Measurements from ENCODE around the gene TRIM15.
A peak's percentile ranks its signal among the peaks of the same experiment; 100 is the strongest.
"Not testable (repeated sequence)": the region's sequence is repeated elsewhere in the genome, so short reads cannot be mapped to it uniquely, and the experiment has no call there.

Gene TRIM15

GRCh38 chr6:30165238-30165637 is 1.9 kb downstream of the TRIM15 start:
- not testable (repeated sequence) for H3K36me3 Mint-ChIP-seq; H3K27ac Mint-ChIP-seq; H3K4me3 Mint-ChIP-seq; H3K9me3 Mint-ChIP-seq (ENCODE audit: low read depth)
- peaks cover 12% of the 10 kb centered on the region for H3K27me3 Mint-ChIP-seq
- peaks cover 21% of the 10 kb centered on the region for H3K4me1 Mint-ChIP-seq (ENCODE audit: low read depth)

DNA sequence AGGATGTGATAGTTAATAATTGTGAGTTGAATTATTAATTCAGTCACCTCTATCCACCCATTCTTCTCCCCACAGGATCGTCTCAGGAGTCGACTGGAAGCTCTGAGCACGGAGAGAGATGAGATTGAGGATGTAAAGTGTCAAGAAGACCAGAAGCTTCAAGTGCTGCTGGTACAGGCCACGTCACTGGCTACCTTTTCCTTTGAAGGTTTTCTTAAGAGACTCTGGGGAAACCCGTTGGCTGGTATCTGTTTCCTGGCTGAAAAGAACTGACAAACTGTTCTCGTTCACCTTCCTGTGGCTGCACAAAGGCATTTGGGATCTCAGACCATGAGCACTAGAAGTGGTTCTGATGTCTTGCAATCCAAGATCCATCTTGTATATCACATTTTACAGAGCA is 3.8 kb downstream of the TRIM15 start:
- Mint-ChIP-seq H3K9me3 (ENCODE audit: low read depth) (no peaks in the 10 kb centered on the region), H3K27ac (no peak overlapping the region), H3K27me3 (peaks cover 19% of the 10 kb centered on the region), H3K4me3 (no peak overlapping the region), H3K36me3 (no peaks in the 10 kb centered on the region), H3K4me1 (ENCODE audit: low read depth) (peaks cover 24% of the 10 kb centered on the region)

GRCh38 chr6:30168741-30169140 is 5.4 kb downstream of the TRIM15 start:
- Mint-ChIP-seq H3K4me1 (ENCODE audit: low read depth) (peaks cover 17% of the 10 kb centered on the region), H3K9me3 (ENCODE audit: low read depth) (no peaks in the 10 kb centered on the region), H3K27ac (no peak overlapping the region), H3K27me3 (peaks cover 26% of the 10 kb centered on the region), H3K4me3 (no peak overlapping the region), H3K36me3 (no peaks in the 10 kb centered on the region)

DNA sequence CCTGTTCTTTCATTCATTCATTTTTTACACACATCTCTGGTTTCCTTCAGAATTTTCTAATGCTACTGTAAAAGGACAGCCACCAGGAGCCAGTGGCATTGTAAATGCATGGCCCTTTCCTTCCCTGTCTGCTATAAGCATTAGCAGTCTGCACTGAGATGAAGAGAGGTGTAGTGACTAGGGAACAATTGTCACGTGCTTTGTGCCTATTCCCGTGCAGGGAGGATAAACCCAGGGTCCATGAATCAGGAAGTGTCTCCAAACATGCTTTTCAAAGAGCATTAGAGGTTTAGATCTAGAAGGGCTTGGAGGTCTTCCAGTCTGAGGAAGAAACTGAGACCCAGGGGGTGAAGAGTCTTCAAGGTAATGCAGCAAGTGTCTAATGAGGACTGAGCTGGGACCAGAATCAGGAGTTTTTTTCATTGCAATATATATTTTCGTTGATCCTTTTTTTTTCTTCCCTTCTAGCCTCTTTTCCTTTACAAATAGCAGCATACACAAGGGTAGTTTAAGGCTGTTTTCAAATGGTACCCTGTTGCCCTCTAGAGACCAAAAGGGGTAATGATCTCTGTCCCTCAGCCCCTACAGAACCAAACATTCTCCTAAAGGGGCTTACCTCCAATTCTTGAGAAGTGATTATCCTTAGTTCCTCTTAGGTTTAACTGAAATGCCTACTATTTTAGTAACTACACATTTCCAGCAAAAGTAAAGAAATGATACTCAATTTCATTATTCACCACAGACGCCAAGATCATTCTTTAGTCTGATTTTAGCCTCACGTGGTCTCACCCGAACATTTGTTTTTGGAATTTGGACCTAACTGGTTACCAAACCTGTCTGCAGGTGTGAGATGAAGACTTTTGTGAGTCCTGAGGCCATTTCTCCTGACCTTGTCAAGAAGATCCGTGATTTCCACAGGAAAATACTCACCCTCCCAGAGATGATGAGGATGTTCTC is 6.6 kb downstream of the TRIM15 start:
- H3K27me3 Mint-ChIP-seq = peaks cover 30% of the 10 kb centered on the region
- H3K36me3 Mint-ChIP-seq = no peaks in the 10 kb centered on the region
- no peaks in the 10 kb centered on the region for H3K9me3 Mint-ChIP-seq (ENCODE audit: low read depth)
- no peak overlapping the region for H3K4me3 Mint-ChIP-seq
- peaks cover 17% of the 10 kb centered on the region for H3K4me1 Mint-ChIP-seq (ENCODE audit: low read depth)
- H3K27ac Mint-ChIP-seq = no peak overlapping the region

DNA sequence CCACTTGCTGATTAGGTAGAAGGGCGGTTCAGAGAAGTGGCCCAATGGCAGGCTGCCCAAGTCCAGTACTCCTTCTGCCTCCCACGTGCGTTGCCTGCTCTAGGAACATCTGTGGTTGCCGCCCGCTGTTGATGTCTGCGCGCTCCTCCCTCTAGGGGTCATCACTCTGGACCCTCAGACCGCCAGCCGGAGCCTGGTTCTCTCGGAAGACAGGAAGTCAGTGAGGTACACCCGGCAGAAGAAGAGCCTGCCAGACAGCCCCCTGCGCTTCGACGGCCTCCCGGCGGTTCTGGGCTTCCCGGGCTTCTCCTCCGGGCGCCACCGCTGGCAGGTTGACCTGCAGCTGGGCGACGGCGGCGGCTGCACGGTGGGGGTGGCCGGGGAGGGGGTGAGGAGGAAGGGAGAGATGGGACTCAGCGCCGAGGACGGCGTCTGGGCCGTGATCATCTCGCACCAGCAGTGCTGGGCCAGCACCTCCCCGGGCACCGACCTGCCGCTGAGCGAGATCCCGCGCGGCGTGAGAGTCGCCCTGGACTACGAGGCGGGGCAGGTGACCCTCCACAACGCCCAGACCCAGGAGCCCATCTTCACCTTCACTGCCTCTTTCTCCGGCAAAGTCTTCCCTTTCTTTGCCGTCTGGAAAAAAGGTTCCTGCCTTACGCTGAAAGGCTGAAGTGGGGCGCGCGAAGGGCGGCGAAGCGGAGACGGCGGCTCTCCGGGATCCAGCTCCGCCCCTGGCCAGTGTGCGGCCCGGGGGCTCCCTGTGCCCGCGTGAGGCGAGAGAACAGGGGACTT is 8.5 kb downstream of the TRIM15 start:
- Mint-ChIP-seq H3K4me1 (ENCODE audit: low read depth) (peaks cover 13% of the 10 kb centered on the region), H3K9me3 (ENCODE audit: low read depth) (no peaks in the 10 kb centered on the region), H3K4me3 (peak overlapping the region; percentile 61), H3K36me3 (no peaks in the 10 kb centered on the region), H3K27ac (no peak overlapping the region), H3K27me3 (peaks cover 43% of the 10 kb centered on the region)

DNA sequence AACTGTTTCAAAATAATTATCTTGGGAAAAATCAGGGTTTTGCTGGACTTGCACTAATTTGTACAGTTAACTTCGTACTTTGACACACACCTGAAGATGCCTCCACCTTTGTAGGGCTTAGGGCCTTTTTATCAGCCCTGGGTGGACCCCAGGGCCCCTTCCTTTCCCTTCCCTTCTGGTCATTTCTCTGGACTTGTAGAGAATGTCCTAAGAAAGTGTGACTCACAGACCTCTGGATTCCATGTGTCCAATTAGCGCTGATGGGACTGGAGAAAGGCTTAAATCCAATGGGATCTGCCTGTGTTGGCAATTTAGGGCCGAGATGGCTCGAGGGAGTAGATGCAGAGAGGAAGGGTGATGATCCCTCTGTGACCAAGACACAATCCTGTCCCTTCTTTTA is 9.3 kb downstream of the TRIM15 start:
- no peaks in the 10 kb centered on the region for H3K9me3 Mint-ChIP-seq (ENCODE audit: low read depth)
- peaks cover 51% of the 10 kb centered on the region for H3K27me3 Mint-ChIP-seq
- H3K36me3 Mint-ChIP-seq = no peaks in the 10 kb centered on the region
- peaks cover 8% of the 10 kb centered on the region for H3K4me1 Mint-ChIP-seq (ENCODE audit: low read depth)
- H3K4me3 Mint-ChIP-seq = no peak overlapping the region
- no peak overlapping the region for H3K27ac Mint-ChIP-seq

DNA sequence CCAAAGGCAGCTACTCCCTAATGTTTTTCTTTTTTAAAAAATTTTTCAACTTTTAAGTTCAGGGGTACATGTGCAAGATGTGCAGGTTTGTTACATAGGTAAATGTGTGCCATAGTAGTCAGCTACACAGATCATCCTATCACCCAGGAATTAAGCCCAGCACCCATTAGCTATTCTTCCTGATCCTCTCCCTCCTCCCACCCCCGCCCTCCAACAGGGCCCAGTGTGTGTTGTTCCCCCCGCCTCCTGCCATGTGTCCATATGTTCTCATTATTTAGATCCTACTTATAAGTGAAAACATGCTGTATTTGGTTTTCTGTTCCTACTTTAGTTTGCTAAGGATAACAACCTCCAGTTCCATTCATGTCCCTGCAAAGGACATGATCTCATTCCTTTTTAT is 12.4 kb downstream of the TRIM15 start:
- Mint-ChIP-seq H3K27me3 (peaks cover 53% of the 10 kb centered on the region), H3K27ac (no peak overlapping the region), H3K9me3 (ENCODE audit: low read depth) (no peaks in the 10 kb centered on the region), H3K36me3 (peaks cover 2% of the 10 kb centered on the region), H3K4me3 (no peak overlapping the region), H3K4me1 (ENCODE audit: low read depth) (peaks cover 6% of the 10 kb centered on the region)

DNA sequence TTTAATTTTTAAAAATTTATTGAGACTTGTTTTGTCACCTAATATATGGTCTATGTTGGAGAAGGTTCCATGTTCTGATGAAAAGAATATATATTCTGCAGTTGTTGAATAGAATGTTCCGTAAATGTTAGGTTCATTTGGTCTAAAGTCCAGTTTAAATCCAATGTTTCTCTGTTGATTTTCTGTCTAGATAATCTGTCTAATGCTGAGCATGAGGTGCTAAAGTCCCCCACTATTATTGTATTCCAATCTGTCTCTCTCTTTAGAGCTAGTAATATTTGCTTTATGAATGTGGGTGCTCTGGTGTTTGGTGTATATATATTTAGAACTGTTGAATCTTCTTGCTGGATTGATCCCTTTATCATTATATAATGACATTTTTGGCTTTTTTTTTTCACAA is 15.5 kb downstream of the TRIM15 start:
- Mint-ChIP-seq H3K4me3 (no peak overlapping the region), H3K27ac (no peak overlapping the region), H3K4me1 (ENCODE audit: low read depth) (no peaks in the 10 kb centered on the region), H3K36me3 (peaks cover 2% of the 10 kb centered on the region), H3K27me3 (peaks cover 40% of the 10 kb centered on the region), H3K9me3 (ENCODE audit: low read depth) (no peaks in the 10 kb centered on the region)

GRCh38 chr6:30180145-30180544 is 16.8 kb downstream of the TRIM15 start:
- peaks cover 6% of the 10 kb centered on the region for H3K36me3 Mint-ChIP-seq
- H3K27ac Mint-ChIP-seq = no peak overlapping the region
- H3K4me1 Mint-ChIP-seq (ENCODE audit: low read depth) = no peaks in the 10 kb centered on the region
- no peaks in the 10 kb centered on the region for H3K9me3 Mint-ChIP-seq (ENCODE audit: low read depth)
- no peak overlapping the region for H3K4me3 Mint-ChIP-seq
- H3K27me3 Mint-ChIP-seq = peaks cover 35% of the 10 kb centered on the region

DNA sequence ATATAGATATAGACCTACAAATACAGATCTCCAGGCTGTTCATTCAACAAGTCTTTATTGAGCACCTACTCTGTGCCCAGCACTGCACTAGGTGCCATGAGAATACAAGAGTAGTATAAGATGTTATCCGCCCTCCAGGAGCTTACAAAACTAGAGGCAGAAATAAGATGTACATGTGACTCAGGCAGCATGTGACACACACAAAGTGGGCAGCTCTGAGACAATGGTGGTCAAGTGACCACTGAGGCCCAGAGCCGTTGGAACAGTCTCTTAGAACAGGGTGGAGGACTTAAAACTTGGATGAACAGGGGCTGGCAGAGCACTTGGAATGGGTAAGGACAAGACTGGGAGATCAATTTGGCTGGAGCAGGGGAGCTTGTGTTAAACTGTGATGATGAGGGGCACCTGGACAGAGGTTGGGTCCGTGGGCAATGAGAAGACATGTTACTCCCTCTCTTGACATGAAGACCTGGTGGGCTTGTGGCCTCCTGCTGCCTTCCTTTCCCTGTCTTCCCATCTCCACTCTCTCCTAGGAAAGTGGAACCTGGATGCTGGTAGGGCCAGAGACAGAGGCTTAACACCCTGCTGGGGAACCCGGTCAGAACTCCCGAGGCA is 21.2 kb downstream of the TRIM15 start:
- no peaks in the 10 kb centered on the region for H3K4me1 Mint-ChIP-seq (ENCODE audit: low read depth)
- H3K27ac Mint-ChIP-seq = peak overlapping the region; percentile 37
- H3K36me3 Mint-ChIP-seq = peaks cover 15% of the 10 kb centered on the region
- H3K4me3 Mint-ChIP-seq = no peak overlapping the region
- H3K9me3 Mint-ChIP-seq (ENCODE audit: low read depth) = no peaks in the 10 kb centered on the region
- peaks cover 3% of the 10 kb centered on the region for H3K27me3 Mint-ChIP-seq

DNA sequence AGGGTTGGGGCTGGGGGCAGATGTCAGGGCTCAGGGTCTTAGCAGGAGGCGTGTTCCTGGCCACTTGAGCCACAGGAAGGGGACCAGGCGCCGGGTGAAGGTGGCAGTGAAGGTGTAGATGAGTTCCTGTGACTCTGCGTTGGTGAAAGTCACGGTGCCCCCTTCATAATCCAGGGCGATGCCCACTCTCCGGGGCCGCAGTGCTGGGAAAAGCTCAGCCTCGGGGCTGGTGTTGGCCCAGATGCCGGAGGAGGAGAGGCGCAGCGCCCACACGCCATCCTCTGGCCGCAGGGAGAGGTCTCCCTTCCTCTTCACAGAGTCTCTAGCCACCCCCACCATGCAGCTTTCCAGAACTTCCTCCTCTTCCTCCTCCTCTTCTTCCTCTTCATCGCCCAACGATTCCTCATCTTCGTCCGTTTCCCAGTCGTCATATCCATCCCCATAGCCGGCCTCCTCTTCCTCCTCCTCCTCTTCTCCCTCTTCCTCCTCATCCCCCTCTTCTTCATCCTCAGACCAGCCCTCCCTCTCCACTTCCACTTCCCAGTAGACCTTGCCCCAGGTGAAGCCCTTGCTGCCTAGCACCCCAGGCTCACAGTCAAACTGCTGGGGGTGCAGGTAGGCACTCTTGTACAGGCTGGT is 22.6 kb downstream of the TRIM15 start:
- H3K27ac Mint-ChIP-seq = no peak overlapping the region
- H3K36me3 Mint-ChIP-seq = peaks cover 16% of the 10 kb centered on the region
- no peak overlapping the region for H3K4me3 Mint-ChIP-seq
- no peaks in the 10 kb centered on the region for H3K9me3 Mint-ChIP-seq (ENCODE audit: low read depth)
- no peaks in the 10 kb centered on the region for H3K27me3 Mint-ChIP-seq
- H3K4me1 Mint-ChIP-seq (ENCODE audit: low read depth) = no peaks in the 10 kb centered on the region

GRCh38 chr6:30188541-30188940 is 25.2 kb downstream of the TRIM15 start:
- no peak overlapping the region for H3K4me3 Mint-ChIP-seq
- peaks cover 16% of the 10 kb centered on the region for H3K36me3 Mint-ChIP-seq
- no peak overlapping the region for H3K27ac Mint-ChIP-seq
- H3K9me3 Mint-ChIP-seq (ENCODE audit: low read depth) = no peaks in the 10 kb centered on the region
- no peaks in the 10 kb centered on the region for H3K27me3 Mint-ChIP-seq
- no peaks in the 10 kb centered on the region for H3K4me1 Mint-ChIP-seq (ENCODE audit: low read depth)

DNA sequence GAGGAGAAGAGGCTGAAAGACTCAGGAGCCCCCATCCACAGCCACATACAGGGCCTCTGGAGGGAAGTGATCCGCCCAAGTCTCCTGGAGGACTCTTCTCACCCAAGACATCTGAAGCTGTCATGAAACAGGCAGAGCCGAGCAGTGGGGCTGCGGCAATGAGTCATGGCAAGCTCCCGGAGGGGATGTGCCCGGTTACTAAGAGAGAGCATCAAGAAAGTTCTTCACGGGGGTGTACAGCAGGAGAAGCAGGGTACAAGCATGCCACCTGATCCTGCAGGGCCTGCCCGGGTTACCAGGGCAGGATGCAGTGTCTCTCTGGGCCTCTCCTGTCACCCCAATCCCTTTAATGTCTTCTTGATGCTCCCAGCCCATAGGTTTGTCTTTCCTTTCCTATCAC is 28.7 kb downstream of the TRIM15 start:
- no peaks in the 10 kb centered on the region for H3K27me3 Mint-ChIP-seq
- no peaks in the 10 kb centered on the region for H3K4me1 Mint-ChIP-seq (ENCODE audit: low read depth)
- H3K4me3 Mint-ChIP-seq = no peak overlapping the region
- H3K9me3 Mint-ChIP-seq (ENCODE audit: low read depth) = no peaks in the 10 kb centered on the region
- no peak overlapping the region for H3K27ac Mint-ChIP-seq
- H3K36me3 Mint-ChIP-seq = peaks cover 10% of the 10 kb centered on the region

DNA sequence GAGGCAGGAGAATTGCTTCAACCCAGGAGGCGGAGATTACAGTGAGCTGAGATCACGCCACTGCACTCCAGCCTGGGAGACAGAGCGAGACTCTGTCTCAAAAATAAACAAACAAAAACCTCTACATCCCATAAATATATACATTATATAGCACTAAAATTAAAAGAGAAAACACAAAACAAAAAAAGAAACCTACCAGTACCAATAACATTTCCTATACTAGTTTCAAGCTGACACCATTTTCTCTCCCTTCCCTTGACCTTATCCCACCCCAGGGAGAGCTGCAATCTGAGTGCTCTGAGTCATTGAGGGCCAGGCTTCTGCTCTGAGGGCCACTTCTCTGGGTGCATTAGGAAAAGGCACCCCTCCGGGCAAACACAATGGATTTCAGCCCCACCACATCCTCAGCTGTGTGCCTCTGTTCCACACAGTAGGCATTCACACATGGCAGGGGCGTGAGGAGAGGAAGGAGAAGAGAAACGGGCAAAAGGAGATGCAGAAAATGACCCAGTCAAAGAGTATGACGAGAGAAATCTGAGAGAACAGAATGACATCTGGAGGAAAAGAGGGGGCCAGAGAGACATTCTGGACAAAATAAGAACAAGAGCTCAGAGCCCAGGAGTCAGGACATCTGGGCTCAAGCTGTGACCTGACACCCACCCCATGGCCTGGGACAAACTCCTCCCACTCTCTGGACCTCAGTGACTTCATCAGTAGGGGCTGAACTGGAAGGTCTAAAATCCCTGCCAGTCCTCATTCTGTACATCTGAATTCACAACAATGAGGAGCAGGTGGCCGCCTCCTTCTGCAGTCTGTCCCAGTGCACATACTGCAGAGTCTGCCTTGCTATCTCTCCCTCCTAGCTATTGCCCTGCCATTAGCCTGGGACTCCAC is 31.7 kb downstream of the TRIM15 start:
- no peaks in the 10 kb centered on the region for H3K4me1 Mint-ChIP-seq (ENCODE audit: low read depth)
- H3K4me3 Mint-ChIP-seq = no peak overlapping the region
- H3K36me3 Mint-ChIP-seq = peaks cover 9% of the 10 kb centered on the region
- H3K27ac Mint-ChIP-seq = peak overlapping the region; percentile 22
- no peaks in the 10 kb centered on the region for H3K9me3 Mint-ChIP-seq (ENCODE audit: low read depth)
- H3K27me3 Mint-ChIP-seq = no peaks in the 10 kb centered on the region

Measured in activated naive CD8-positive, alpha-beta T cell (primary cell).